ENCODE data around the gene NEDD4L. TPM values are rescaled to one million over a fixed set of nuclear protein-coding genes. Genes with fewer than 3 reads are reported as not detected.

The NEDD4L gene
- total and polyA plus RNA-seq, 10 of the 15 experiments (the other 5 are each of a cell fraction or from before 2014, with no cell fraction given) = 7.4 to 24.0 (median 17.7) TPM

- POLR2A ChIA-PET = no interaction called here
- SMC1A ChIA-PET (ENCODE audit: uncharacterized antibody, unreplicated experiment) = no interaction called here
- no peaks in the 10 kb centered on the region for H3K4me1 ChIP-seq (ENCODE audit: control insufficient read depth, insufficient read depth, low read length)
- no peak overlapping the region for H3K4me3 ChIP-seq
- intact Hi-C loops (cut with micrococcal nuclease; ENCODE audit: unreplicated experiment) = no loop called here
- in situ Hi-C loops (cut with MboI) = no loop called here
- no peak overlapping the region for H3K9ac ChIP-seq (ENCODE audit: control insufficient read depth, insufficient read depth, low read length)
- no peak overlapping the region for H2AFZ ChIP-seq (ENCODE audit: control insufficient read depth, low read depth, low read length)
- H3K79me2 ChIP-seq (ENCODE audit: control insufficient read depth, insufficient read depth, low read length) = no peaks in the 10 kb centered on the region
- 3% methylated on average over 2 of the region's 2 CpGs for WGBS (ENCODE audit: insufficient coverage, insufficient replicate concordance, low lambda C conversion rate, missing lambda C conversion rate)
- H3K27ac ChIP-seq (ENCODE audit: control insufficient read depth, insufficient read depth) = no peak overlapping the region
- RAD21 ChIA-PET (ENCODE audit: unreplicated experiment) = no interaction called here
- no peak for ATAC-seq
- CTCF ChIA-PET = no interaction called here
- H4K20me1 ChIP-seq (ENCODE audit: control insufficient read depth, insufficient read depth) = no peaks in the 10 kb centered on the region
- BruUV-seq (replicated peaks) = no TSS peak
- FAIRE-seq = no peak
- no peaks in the 10 kb centered on the region for H3K9me3 ChIP-seq (replicated peaks; ENCODE audit: control insufficient read depth, insufficient read depth, low read length)
- H3K4me2 ChIP-seq (ENCODE audit: control insufficient read depth, insufficient read depth) = no peak overlapping the region
- H3K36me3 ChIP-seq (ENCODE audit: control insufficient read depth in 2 of 2, insufficient read depth in 2 of 2, low read length in 1 of 2) = no peaks in the 10 kb centered on the region
- no peak for DNase-seq (ENCODE audit: low read depth, low spot score)
- TF ChIP-seq SUZ12 (IDR thresholded peaks at IDR 0.05; ENCODE audit: unreplicated experiment) = no peak
- no peak for TF ChIP-seq EGR1 (IDR thresholded peaks at IDR 0.05; ENCODE audit: borderline replicate concordance in 1 of 2, low read depth in 2 of 2, low read length in 2 of 2)
- no peak for TF ChIP-seq NFXL1 (IDR thresholded peaks at IDR 0.05; ENCODE audit: borderline replicate concordance)
- H3K27me3 ChIP-seq (replicated peaks in 1 of 2; ENCODE audit: control insufficient read depth in 2 of 2, insufficient read depth in 2 of 2, low read length in 1 of 2) = no peaks in the 10 kb centered on the region; a peak in 1 of 4 replicates
Measured at GRCh38 chr18:57997820-57998219, 46.2 kb upstream of the NEDD4L start.

GRCh38 chr18:57998461-57998860 lies 45.6 kb upstream of the NEDD4L start:
- no peak overlapping the region for H2AFZ ChIP-seq (ENCODE audit: control insufficient read depth, low read depth, low read length)
- no peak for DNase-seq (ENCODE audit: low read depth, low spot score)
- H3K36me3 ChIP-seq (ENCODE audit: control insufficient read depth in 2 of 2, insufficient read depth in 2 of 2, low read length in 1 of 2) = no peaks in the 10 kb centered on the region
- no peak for ATAC-seq
- no peak overlapping the region for H3K4me3 ChIP-seq
- POLR2A ChIA-PET = no interaction called here
- in situ Hi-C loops (cut with MboI) (no loop called here), intact Hi-C loops (cut with micrococcal nuclease; ENCODE audit: unreplicated experiment) (no loop called here)
- no peak overlapping the region for H3K9ac ChIP-seq (ENCODE audit: control insufficient read depth, insufficient read depth, low read length)
- no TSS peak for BruUV-seq (replicated peaks)
- H3K4me2 ChIP-seq (ENCODE audit: control insufficient read depth, insufficient read depth) = no peak overlapping the region
- no peaks in the 10 kb centered on the region for H4K20me1 ChIP-seq (ENCODE audit: control insufficient read depth, insufficient read depth)
- no peaks in the 10 kb centered on the region for H3K4me1 ChIP-seq (ENCODE audit: control insufficient read depth, insufficient read depth, low read length)
- no peak for FAIRE-seq
- no peaks in the 10 kb centered on the region for H3K9me3 ChIP-seq (replicated peaks; ENCODE audit: control insufficient read depth, insufficient read depth, low read length)
- CTCF ChIA-PET = no interaction called here
- SMC1A ChIA-PET (ENCODE audit: uncharacterized antibody, unreplicated experiment) = interaction anchor here (1.1 kb wide), 1 partner anchor 10 kb away, joined by 6 read pairs; no protein-coding TSS in a partner anchor
- RAD21 ChIA-PET (ENCODE audit: unreplicated experiment) = no interaction called here
- H3K27me3 ChIP-seq (replicated peaks in 1 of 2; ENCODE audit: control insufficient read depth in 2 of 2, insufficient read depth in 2 of 2, low read length in 1 of 2) = no peaks in the 10 kb centered on the region; a peak in 1 of 4 replicates
- H3K27ac ChIP-seq (ENCODE audit: control insufficient read depth, insufficient read depth) = no peak overlapping the region
- WGBS (ENCODE audit: insufficient coverage, insufficient replicate concordance, low lambda C conversion rate, missing lambda C conversion rate) = 0% methylated on average over 1 of the region's 1 CpG
- no peaks in the 10 kb centered on the region for H3K79me2 ChIP-seq (ENCODE audit: control insufficient read depth, insufficient read depth, low read length)
- TF ChIP-seq SUZ12 (IDR thresholded peaks at IDR 0.05; ENCODE audit: unreplicated experiment) (no peak), HDAC6 (IDR thresholded peaks at IDR 0.05; ENCODE audit: unreplicated experiment) (no peak), SREBF2 (IDR thresholded peaks at IDR 0.05; ENCODE audit: low read length) (no peak), KDM1A (IDR thresholded peaks at IDR 0.05; ENCODE audit: borderline replicate concordance) (no peak), HCFC1 (IDR thresholded peaks at IDR 0.05; ENCODE audit: low read length) (no peak), E4F1 (IDR thresholded peaks at IDR 0.05; ENCODE audit: borderline replicate concordance, partially characterized antibody) (no peak), ZBED1 (IDR thresholded peaks at IDR 0.05; ENCODE audit: borderline replicate concordance) (no peak), TCF3 (IDR thresholded peaks at IDR 0.05; ENCODE audit: borderline replicate concordance, insufficient read depth, low read depth, low read length) (no peak), IRF4 (IDR thresholded peaks at IDR 0.05; ENCODE audit: low read depth, low read length) (no peak), SPI1 (IDR thresholded peaks at IDR 0.05; ENCODE audit: borderline replicate concordance, insufficient read depth, low read depth, low read length) (no peak), TAF1 (IDR thresholded peaks at IDR 0.05; ENCODE audit: borderline replicate concordance, low read depth, low read length) (no peak), ATF2 (IDR thresholded peaks at IDR 0.05; ENCODE audit: low read length) (no peak)
